Superior temporal gyrus (tissue), 1 donor: Measurements from ENCODE around the gene OR6C2.
"Not testable (repeated sequence)": the region's sequence is repeated elsewhere in the genome, so short reads cannot be mapped to it uniquely, and the experiment has no call there.

Source experiments
- DNase-seq: peaks from one replicate; pipeline ENCODE4 v3.0.0-alpha.2; 2016; ENCODE audit errors: extremely low spot score

Gene OR6C2

GRCh38 chr12:55472264-55472663, 28.4 kb downstream of the OR6C2 start:
- no peak for DNase-seq

GRCh38 chr12:55479136-55479535, 35.3 kb downstream of the OR6C2 start:
- DNase-seq = not testable (repeated sequence)

GRCh38 chr12:55484284-55484683, 40.4 kb downstream of the OR6C2 start:
- DNase-seq = not testable (repeated sequence)

DNA sequence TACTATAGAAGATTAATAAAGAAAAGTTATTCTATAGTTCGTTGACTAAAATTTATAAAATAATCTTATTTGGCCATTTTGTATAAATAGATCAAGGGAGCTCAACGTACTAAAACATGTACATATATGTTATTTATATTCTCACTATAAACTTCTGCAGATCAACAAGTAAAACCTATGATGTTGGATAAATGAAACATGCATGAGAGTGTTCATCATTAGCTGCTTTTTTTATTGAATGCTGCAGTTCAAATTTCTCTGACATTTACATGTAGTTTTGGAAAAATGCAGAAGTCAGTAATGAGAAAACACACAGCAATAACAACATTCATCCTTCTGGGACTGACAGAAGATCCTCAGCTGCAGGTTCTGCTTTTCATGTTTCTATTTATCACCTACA, 48.2 kb downstream of the OR6C2 start, which contains the start of gene OR6C68:
Gene OR6C68 (plus strand): TSS at position 301 of the 400 bp plus-strand sequence. CDS start 0 bp downstream, at position 301.
- no peak for DNase-seq

DNA sequence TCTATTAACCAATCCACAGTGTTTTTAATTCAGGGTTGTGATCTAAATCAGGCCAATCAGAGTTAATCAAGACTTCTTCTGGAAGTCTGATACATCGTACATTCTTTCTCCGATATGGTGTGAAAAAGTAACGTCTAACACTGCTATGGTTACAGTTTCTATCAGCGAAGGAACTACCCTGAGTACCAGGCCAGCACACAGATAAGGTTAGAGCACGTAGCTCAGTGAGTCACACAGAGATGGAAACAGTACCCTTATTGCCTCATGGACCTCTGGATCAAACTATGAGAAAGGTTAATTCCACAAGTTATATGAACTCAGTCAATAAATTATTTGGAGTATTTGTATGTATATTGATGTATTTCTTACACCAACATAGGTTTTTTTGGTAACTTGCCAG, 51.6 kb downstream of the OR6C2 start:
- DNase-seq = no peak

GRCh38 chr12:55499231-55499630, 55.4 kb downstream of the OR6C2 start:
- DNase-seq = no peak

GRCh38 chr12:55499810-55500252, 56.0 kb downstream of the OR6C2 start:
- DNase-seq = no peak

- DNase-seq = no peak
These were observed 57.7 kb downstream of the OR6C2 start for GRCh38 chr12:55501601-55502000.
